SKM-1 (cell line): Measurements from ENCODE around the gene BCL11B.

Experiments
- DNase-seq: peaks from one replicate; lab custom pipeline; 2025; ENCODE audit not compliant: unreplicated experiment; lab: John Stamatoyannopoulos, UW

The BCL11B gene

DNA sequence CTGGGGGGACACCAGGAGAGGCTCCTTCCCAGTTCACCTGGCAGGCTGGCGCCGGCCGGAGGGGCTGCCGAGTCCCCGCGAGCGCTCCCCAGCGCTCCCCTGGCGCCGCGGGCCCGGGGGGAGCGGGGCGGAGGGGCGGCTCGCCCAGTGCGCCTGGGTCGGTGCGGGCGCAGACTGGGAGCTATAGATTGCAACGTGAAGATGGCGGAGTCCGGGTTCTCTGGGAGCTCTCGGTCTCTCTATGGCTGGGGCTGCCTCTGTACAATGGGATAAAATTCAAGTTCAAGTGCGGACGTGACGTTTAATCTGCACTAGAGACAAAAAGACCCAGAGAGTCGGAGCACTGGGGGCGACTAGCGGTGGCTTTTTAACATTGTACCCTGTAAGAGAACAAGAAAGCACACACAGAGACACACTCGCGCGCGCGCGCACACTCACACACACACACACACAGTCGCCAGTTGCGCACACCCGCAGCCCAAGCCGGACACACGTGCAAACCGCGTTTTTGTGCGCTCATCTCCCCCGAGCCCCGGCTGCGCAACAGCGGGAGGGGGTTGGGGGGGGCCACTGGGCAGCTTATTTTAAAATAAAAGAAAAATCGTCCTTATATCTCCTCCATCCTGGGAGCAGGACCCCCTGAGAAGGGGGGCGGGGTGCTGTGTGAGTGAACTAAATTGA, at the start of gene BCL11B:
Gene BCL11B (minus strand): TSS at position 247 of the 681 bp plus-strand sequence. CDS start 979 bp downstream, outside the sequence.
- DNase-seq, result no peak

DNA sequence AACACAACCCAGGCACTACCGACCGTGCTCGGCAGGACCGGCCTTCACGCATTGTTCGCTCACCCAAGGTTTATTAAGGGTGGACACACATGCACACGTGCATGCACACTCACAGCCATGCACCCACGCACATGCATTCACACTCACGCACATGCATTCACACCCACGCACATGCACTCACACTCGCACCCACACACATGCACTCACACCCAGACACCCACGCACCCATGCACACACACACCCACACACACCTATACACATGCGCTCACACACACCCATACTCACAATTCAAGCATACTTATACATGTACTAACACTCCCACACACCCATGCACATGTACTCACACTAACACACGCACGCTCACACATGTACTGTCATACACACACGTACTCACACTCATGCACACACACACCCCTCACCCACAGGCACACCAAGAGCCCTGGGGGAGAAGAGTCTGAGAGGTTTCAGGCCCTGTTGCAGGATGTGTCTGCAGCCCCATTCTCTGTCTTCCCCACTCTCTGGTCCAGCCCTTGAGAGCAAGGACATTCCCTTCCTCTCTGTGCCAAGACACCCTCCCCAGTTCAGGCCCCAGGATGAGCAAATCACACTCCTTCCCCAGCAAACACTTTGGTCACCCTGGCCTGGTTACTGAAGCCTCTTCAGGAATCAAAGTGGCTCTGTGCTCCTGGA, 49.4 kb upstream of the BCL11B start:
- DNase-seq, result no peak

DNA sequence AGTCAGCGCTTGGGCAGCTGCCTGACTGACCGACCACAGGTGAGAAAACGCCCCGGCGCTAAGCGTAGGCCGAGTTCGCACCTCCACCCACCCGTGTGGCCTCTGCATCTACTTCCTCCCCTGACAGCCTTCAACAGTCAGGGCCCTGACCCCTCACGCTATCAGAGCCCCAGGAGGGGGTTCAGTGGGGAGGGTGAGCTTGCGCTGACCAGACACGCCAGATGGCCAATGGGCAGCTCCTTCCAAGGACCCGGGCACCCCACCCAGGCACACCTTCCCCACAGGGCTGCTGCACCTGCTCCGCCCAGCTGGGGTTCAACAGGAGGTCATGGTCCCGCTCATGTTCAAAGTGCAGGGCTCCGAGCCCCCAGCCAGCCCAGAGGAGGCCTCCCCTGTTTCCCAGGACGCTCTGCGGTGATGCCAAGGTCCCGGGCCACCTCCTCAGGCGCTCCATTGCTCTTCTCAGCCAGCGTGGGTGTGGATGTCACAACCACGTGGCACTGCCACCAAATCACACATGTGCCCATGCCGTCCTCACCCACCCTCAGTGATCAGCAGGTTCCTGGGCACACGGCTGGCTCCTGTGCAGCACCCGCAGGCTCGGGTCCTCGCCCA, 48.7 kb upstream of the BCL11B start:
- DNase-seq, result no peak

DNA sequence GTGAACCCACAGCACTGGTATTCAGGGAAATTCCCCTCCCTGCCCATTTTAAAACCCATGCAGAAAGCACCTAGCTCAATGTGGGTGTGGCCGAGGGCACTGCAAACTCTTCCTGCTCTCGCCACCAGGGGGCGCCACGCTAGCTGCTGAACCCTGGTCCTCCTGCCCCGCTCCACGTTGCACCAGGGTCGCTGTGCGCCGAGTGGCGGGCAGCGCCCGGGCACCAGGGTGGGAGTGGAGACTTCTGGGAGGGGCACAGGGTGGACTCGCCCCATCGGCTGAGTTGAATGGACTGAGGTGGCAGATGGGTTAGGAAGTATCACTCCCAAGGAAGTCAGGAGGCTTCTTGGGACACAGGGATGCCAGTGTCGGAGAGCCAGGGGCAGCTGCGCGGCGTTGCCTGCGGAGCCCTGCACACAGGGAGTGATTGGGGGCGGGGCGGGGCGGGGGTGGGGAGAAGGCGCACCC, 48.1 kb upstream of the BCL11B start:
- DNase-seq, result no peak

DNA sequence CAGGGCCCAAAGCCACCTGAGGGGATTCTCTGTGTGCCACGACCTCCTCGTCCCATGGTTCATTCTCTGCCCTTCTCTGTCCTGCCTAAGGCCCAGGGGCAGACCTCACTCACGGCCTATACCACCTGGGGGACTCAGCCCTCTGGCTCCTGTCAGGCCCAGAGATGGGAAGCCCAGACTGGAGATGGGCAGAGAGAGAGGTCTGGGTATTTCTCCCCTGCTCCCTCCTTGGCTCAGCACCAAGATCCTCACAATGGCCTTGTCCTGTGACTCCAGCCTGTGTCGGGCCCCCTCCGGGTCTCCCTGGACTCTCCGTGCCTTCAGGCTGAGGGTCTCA, 46.9 kb upstream of the BCL11B start:
- DNase-seq, result no peak

DNA sequence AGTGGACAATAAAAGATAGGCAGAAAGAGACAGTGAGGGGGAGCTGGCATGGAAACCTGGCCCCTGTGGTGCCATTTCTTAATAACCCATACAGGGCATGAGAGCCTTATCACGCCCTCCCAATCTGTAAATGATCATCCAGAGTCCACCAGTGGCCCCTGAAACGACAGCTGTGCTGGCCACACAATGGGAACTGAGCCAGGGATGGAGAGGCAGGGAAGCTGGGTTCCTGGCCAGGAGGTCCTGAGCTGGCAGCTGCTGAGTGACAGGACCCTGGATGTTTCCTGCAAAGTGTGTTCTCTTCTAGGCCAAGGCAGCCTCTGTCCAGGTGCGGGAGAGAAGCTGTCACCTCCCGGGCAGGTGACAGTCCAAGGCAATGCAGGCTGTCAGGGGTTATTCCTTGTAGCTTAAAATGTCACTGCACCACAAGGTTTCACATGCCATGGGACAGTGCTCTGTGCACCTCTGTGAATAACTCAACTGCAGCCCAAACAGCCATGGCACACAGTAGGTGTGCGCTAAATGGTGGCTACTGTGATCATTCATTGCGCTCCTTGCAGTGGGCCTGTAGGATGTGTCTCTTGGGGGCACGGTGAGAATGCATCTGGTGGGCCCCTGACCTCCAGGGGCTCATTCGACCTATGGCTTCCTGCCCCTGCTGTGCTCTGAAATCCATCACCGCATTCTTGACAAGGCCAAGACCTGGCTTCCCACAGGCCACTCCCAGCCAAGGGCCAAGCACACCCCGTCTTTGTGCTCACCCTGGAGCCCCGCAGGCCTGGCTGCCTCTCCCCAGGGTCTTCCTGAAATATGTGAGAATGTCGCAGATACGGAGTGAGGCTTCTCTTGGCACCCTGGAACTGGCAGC, 46.3 kb upstream of the BCL11B start:
- DNase-seq, result no peak

DNA sequence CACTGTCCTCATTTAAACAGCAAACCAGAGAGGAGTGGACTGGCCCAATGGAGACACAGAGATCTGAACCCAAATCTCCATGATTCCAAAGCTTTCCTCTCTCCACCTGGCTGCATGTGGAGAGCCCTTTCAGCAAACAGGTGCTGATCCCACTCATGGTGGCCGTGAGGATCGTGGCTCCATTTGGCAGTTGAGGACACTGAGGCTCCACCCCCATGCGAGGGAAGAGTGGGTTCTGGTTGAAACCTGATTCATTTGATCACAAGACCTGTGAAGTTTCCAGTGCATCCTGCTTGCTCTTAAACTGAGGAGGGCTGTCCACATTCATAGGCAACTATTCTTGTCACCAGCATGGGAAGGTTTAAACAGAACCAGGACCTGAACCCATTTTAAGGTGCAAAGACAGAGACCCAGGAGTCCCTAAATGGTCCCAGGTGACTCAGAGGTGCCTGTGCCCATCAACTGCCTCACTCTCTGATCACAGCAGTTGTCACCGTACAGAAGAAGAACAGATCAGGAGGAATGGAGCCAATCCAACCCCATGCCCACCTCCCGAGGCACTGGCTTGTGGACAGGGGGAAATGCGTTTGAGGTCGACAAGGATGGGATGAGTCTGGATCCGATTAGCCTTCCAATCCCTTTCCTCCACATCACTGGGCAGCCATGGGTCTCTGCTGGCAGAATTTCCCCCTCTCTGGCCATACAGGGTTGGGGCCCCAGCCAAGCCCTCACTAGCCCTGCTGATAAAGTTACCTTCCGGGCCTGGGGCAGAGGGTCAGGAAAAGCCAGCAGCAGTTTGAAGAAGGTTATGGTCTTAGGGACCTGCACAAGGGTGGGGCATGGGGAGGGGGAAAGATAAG, 45.5 kb upstream of the BCL11B start:
- no peak for DNase-seq

DNA sequence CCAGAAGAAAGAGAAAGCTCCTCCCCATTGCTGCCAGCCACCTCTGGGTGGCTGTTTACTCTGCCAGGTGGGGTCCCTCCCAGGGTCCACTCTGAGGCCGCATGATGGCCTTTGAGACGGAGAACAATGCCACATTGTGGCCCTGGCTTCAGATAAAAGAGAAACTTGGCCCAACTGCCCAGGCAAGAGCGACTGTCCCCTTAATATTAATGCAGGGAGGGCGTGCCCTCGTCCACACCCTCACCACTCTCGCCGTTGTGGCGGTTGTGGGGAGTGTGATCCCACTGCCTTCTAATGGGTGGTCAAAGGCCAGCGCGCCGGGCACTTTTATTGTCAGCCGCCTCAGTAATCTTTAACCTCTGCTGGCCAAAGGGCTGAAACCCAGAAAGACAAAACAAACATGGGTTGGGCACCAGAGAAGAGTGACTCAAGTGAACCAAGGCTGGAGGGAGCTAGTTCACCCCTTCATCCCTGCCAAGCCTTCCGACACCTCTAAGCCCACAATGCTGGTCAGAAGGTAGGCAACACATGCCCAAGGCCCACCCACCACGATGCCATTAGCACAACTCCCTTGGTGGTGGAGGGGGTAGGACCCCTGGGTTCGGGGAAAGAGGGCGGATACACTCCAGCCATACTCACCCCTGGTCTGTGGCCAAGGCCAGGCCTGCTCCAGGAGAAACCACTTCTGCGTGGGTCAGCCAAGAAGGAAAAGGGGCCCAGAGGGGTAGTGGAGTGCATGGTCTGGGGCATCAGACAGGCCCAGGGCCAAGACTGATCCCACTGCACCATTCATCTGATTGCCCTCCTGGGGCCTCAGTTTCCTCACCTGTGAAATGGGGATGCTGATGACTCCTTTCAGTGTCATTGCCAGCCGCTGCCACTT, 44.5 kb upstream of the BCL11B start:
- DNase-seq, result no peak

DNA sequence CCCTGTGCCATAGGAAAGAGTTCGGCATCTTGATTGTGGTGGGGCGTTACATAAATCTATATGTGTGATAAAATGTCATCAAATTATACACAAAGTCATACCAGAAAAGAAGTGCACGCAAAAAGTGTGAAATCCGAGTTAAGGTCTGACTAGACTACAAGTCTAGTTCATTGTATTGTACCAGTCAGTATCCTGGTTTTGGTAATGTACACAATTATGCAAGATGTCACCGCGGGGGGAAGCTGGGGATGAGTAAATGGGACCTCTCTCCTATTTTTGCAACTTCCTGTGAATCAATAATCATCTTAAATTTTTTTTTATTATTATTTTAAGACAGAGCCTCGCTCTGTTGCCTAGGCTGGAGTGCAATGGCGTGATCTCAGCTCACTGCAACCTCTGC, 43.2 kb upstream of the BCL11B start:
- no peak for DNase-seq

DNA sequence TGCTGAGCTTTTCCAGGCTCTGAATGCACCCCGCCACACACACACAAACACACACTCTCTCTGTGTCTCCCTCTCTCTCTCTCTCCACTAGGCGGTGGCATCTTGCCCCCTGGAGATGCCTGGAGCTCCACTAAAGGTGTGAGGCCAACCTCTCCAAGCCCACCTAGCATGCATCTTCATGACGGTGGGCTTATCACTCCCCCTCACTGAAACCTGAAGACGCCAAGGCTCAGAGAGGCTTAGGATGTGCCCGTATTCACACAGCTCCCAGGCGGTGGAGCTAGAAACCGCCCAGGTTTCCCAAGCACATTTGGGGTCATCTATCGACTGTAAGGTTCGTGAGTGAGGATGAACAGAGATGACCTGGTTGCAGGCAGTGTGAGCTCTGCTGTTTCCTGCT, 42.6 kb upstream of the BCL11B start:
- no peak for DNase-seq

DNA sequence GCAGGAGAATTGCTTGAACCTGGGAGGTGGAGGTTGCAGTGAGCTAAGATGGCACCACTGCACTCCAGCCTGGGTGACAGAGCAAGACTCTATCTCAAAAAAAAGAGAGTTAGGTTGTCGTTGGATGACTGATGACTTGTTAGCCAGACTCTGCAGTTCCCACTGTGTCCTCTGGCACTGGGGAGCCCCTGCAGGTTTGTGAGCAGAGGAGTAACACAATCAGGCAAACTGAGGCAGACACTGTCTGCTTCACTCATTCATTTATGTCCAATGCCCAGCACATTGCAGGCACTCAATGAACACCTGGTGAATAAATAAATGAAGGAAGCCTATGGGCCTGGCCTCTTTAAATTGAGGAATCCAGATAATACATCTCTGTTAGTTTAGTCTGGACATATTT, 41.2 kb upstream of the BCL11B start:
- DNase-seq, result no peak

DNA sequence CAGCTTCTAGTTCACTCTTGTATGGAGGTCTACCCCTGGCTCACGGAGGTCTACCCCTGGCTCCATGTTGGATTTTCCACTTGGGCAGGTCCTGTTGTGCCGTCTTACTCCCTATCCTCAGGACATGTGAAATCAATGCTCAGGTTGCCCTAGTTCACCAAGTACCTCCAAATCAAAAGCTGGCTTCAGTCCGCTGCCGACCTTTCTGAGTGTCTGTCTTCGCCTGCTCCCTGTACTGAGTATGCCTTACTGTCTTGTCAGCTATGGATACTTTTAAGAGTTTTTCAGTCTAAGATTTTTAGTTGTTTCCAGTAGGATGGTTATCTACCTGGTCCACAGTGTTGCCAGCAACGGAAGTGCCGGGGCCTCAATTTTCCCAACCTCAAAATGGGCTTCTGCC, 40.1 kb upstream of the BCL11B start:
- DNase-seq, result no peak

DNA sequence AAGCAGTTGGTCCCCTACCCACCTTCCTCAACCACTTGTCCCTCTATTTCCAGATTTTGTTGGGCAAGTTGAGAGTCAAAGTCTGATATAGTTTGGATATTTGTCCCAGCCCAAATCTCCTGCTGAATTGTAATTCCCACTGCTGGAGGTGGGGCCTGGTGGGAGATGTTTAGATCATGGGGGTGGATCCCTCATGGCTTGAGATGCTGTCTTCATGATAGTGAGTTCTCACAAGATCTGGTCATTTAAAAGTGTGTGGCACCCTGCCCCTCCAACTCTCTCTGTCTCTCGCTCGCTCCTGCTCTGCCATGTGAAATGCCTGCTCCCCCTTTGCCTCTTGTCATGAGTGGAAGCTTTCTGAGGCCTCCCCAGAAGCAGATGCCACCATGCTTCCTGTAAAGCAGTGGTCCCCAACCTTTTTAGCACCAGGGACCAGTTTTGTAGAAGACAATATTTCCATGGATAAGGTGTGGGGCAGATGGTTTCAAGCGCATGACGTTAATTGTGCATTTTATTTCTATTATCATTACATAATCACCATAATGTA, 37.3 kb upstream of the BCL11B start:
- no peak for DNase-seq

DNA sequence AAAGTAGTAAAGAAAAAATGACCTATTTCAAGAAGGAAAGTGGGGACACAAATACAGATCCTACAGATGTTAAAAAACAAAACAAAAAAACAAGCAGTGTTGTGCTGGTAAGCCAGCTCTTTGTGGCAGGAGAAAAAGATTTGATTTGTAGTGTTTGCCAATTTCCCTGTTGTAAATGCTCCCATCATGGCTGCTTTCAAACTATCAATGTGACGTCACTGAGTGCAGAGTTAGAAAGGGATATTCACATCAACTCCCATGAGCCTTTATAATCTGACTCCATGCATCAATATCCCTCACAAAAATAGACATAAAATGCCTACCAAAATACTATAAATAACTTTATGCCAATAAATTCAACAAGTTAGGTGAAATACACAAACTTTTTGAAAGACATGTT, 32.2 kb upstream of the BCL11B start:
- DNase-seq, result no peak

DNA sequence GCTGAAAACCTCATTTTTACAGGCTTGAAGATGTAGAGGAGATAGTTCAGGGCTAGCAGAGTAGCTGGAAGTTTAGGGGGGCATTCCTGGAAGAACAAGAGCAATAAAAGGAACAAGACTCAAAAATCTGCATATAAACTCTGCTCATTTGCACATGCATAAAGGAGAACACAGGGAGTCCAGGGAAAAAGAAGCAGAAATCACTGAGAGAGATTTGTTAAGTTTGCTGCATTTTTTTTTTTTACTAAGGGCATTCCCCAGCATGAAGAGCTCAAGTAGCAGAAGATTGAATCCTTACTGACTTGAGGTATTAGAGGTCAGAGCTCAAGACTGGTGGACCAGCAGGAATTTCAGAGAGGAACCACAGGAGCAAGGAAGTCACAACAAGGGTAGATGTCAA, 28.2 kb upstream of the BCL11B start:
- no peak for DNase-seq

DNA sequence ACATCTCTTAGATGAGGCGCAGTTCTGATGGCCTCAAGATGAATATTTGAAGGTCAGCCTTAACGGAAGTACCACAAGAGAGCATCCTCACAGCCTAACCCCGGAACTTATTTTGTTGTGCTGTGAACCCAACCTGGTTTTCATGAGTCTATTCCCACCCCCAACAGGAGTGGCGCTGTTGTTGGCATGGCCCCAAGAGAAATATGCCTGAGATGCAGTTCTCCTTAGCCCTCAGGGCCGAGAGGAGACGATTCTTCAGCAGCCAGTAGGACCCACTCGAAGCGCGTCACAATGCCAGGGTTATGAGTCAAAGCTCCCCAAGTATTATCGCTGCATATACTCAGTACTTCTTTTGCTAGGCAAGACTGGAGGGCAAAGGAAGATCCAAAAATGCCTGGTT, 24.5 kb upstream of the BCL11B start:
- no peak for DNase-seq

DNA sequence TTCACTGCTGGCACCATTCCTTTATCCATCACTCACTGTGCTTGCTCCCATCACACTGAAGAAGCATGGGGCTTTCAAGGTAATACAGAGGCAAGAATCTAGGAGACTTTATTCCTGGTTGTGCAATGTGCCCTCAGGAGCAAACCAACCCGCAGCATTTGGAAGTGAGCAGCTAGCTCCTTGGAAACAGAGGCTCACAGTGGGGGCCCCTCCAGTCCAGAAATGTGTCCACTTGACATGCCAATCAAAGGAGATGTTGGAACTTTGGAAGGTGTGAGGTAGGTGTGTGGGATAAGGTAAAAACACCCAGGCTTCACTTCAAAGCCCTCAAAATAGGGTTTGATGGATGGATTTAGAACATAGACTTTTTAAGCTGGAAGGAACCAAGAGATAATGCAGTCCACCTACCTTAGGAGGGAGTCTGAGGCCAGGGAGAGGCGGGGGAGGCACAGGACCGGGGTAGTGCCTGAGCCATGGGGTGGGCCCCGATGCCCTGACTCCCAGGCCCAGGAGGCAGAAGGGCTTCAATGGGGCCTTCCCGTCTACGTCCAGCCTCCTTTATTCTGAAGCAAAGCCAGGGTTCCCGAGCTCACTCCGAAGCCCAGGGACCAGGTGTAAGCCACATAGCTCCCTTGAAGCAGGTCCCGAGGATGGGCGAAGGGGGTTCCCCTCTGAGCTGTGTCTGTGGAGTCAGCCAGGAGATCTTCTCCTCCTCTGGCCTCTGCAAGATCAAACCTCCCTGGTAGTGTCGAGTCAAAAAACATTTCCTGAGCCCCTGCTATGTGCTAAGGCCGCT, 17.6 kb upstream of the BCL11B start:
- DNase-seq, result no peak

DNA sequence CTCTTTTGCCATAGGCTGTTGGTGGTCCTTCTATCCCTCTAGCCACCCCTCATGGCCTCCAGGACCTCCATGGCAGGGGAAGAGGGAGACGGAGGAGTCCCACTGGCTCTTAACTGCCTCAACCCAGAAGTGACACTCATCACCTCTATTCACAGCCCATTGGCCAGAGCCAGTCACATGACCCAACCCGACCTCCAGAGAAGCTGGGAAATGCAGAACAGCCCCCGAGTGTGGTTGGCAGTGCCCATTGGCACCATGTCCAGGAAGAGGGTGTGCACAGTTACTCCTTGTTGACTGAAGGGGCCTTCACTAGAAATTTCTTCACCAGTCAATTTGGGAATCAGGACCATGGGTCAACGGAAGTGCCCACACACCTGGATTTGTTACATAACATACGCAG, 17.0 kb upstream of the BCL11B start:
- no peak for DNase-seq
